ENCODE measurements around the gene MICALL1. TPM values are rescaled to one million over a fixed set of nuclear protein-coding genes. Genes with fewer than 3 reads are reported as not detected.

Gene MICALL1
- total RNA-seq, 4 donors from 2014 or later: 125 to 157 (median 131) TPM

DNA sequence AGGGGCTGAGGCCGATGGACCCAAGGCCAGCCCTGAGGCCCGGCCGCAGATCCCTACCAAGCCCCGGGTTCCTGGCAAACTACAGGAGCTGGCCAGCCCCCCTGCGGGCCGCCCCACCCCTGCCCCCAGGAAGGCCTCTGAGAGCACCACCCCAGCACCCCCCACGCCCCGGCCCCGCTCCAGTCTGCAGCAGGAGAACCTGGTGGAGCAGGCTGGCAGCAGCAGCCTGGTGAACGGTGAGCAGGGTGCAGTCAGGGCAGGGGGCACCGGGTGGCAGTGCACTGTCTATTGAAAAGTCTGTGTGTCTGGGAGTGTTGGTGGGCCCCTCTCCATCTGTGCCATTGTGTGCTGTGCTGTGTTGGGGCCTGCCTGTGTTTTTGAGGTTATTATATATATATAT, 16.1 kb downstream of the MICALL1 start:
- no peak overlapping the region for H3K27ac ChIP-seq
- H3K4me3 ChIP-seq: no peak overlapping the region
- WGBS: 69% methylated on average over 3 of the region's 11 CpGs
- H3K4me1 ChIP-seq: no peaks in the 10 kb centered on the region
- H3K9me3 ChIP-seq: no peaks in the 10 kb centered on the region
- DNase-seq (ENCODE audit: low spot score in 2 of 2): no peak
- TF ChIP-seq POLR2AphosphoS5 (IDR thresholded peaks at IDR 0.05): no peak
- no peak for TF ChIP-seq POLR2A (IDR thresholded peaks at IDR 0.05)
- TF ChIP-seq, protein P1, sequence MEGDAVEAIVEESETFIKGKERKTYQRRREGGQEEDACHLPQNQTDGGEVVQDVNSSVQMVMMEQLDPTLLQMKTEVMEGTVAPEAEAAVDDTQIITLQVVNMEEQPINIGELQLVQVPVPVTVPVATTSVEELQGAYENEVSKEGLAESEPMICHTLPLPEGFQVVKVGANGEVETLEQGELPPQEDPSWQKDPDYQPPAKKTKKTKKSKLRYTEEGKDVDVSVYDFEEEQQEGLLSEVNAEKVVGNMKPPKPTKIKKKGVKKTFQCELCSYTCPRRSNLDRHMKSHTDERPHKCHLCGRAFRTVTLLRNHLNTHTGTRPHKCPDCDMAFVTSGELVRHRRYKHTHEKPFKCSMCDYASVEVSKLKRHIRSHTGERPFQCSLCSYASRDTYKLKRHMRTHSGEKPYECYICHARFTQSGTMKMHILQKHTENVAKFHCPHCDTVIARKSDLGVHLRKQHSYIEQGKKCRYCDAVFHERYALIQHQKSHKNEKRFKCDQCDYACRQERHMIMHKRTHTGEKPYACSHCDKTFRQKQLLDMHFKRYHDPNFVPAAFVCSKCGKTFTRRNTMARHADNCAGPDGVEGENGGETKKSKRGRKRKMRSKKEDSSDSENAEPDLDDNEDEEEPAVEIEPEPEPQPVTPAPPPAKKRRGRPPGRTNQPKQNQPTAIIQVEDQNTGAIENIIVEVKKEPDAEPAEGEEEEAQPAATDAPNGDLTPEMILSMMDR (IDR thresholded peaks at IDR 0.05): no peak
- peaks cover 92% of the 10 kb centered on the region for H3K36me3 ChIP-seq
- no peaks in the 10 kb centered on the region for H3K27me3 ChIP-seq

GRCh38 chr22:37923927-37924326, 17.8 kb downstream of the MICALL1 start:
- Histone ChIP-seq H3K36me3 (peaks cover 92% of the 10 kb centered on the region), H3K4me1 (peaks cover under 1% of the 10 kb centered on the region), H3K27ac (no peak overlapping the region), H3K27me3 (no peaks in the 10 kb centered on the region), H3K4me3 (no peak overlapping the region), H3K9me3 (no peaks in the 10 kb centered on the region)
- DNase-seq (ENCODE audit: low spot score in 2 of 2): no peak
- TF ChIP-seq EP300 (IDR thresholded peaks at IDR 0.05): no peak
- TF ChIP-seq, protein P1 (IDR thresholded peaks at IDR 0.05): no peak
- TF ChIP-seq POLR2A (IDR thresholded peaks at IDR 0.05): no peak
- no peak for TF ChIP-seq POLR2AphosphoS5 (IDR thresholded peaks at IDR 0.05)
- WGBS: no CpG with 5 or more reads among the region's 4 CpGs

GRCh38 chr22:37924386-37925065, 18.4 kb downstream of the MICALL1 start:
- Histone ChIP-seq H3K27me3 (no peaks in the 10 kb centered on the region), H3K9me3 (no peaks in the 10 kb centered on the region), H3K27ac (no peak overlapping the region), H3K36me3 (peaks cover 94% of the 10 kb centered on the region), H3K4me3 (no peak overlapping the region), H3K4me1 (peaks cover 5% of the 10 kb centered on the region)
- TF ChIP-seq POLR2A (IDR thresholded peaks at IDR 0.05) (no peak), POLR2AphosphoS5 (IDR thresholded peaks at IDR 0.05) (no peak), EP300 (IDR thresholded peaks at IDR 0.05) (no peak)
- TF ChIP-seq, protein P1 (IDR thresholded peaks at IDR 0.05): no peak
- DNase-seq (ENCODE audit: low spot score in 2 of 2): no peak
- WGBS: 88% methylated on average over 13 of the region's 18 CpGs

DNA sequence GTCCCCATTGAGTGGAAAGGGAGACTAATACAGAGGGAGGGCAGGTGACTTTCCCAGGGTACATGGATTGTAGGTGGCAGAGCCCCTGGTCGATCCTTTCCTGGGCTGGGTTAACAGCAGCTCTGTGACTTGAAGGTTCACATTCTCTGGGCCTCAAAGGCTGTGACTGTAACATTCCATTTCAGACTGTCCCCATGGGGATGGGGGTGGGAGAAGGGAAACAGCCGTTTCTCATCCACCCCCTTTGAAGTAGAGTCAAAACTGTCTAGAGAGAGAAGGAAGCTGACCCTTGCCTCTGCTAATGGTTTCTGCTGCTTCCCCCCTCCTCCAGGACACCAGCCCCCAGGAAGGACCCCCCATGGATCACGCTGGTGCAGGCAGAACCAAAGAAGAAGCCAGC, 19.2 kb downstream of the MICALL1 start:
- DNase-seq (ENCODE audit: low spot score in 2 of 2): no peak
- Histone ChIP-seq H3K36me3 (peaks cover 92% of the 10 kb centered on the region), H3K9me3 (no peaks in the 10 kb centered on the region), H3K4me1 (peaks cover 13% of the 10 kb centered on the region), H3K4me3 (no peak overlapping the region), H3K27ac (no peak overlapping the region), H3K27me3 (no peaks in the 10 kb centered on the region)
- WGBS: 67% methylated on average over 3 of the region's 3 CpGs
- no peak for TF ChIP-seq POLR2AphosphoS5 (IDR thresholded peaks at IDR 0.05)
- TF ChIP-seq POLR2A (IDR thresholded peaks at IDR 0.05): no peak
- TF ChIP-seq EP300 (IDR thresholded peaks at IDR 0.05): no peak
- TF ChIP-seq, protein P1 (IDR thresholded peaks at IDR 0.05): no peak

- DNase-seq (ENCODE audit: low spot score in 2 of 2): no peak
- Histone ChIP-seq H3K4me1 (peaks cover 15% of the 10 kb centered on the region), H3K4me3 (no peak overlapping the region), H3K9me3 (no peaks in the 10 kb centered on the region), H3K36me3 (peaks cover 92% of the 10 kb centered on the region), H3K27ac (no peak overlapping the region), H3K27me3 (no peaks in the 10 kb centered on the region)
- TF ChIP-seq, protein P1 (IDR thresholded peaks at IDR 0.05): no peak
- TF ChIP-seq EP300 (IDR thresholded peaks at IDR 0.05): no peak
- TF ChIP-seq POLR2A (IDR thresholded peaks at IDR 0.05): no peak
- no peak for TF ChIP-seq POLR2AphosphoS5 (IDR thresholded peaks at IDR 0.05)
- WGBS: 89% methylated on average over 9 of the region's 15 CpGs
Measured at GRCh38 chr22:37925767-37926166, 19.7 kb downstream of the MICALL1 start.
